GM04504 (cell line): ENCODE measurements around the gene ENSA.
A peak's percentile ranks its signal among the peaks of the same experiment; 100 is the strongest.
"Not testable (repeated sequence)": the region's sequence is repeated elsewhere in the genome, so short reads cannot be mapped to it uniquely, and the experiment has no call there.

Source experiments
- DNase-seq: peaks from one replicate; pipeline ENCODE4 v3.0.0-alpha.2; 2012; ENCODE audit warnings: low read depth

Gene ENSA, protein sequence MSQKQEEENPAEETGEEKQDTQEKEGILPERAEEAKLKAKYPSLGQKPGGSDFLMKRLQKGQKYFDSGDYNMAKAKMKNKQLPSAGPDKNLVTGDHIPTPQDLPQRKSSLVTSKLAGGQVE

DNA sequence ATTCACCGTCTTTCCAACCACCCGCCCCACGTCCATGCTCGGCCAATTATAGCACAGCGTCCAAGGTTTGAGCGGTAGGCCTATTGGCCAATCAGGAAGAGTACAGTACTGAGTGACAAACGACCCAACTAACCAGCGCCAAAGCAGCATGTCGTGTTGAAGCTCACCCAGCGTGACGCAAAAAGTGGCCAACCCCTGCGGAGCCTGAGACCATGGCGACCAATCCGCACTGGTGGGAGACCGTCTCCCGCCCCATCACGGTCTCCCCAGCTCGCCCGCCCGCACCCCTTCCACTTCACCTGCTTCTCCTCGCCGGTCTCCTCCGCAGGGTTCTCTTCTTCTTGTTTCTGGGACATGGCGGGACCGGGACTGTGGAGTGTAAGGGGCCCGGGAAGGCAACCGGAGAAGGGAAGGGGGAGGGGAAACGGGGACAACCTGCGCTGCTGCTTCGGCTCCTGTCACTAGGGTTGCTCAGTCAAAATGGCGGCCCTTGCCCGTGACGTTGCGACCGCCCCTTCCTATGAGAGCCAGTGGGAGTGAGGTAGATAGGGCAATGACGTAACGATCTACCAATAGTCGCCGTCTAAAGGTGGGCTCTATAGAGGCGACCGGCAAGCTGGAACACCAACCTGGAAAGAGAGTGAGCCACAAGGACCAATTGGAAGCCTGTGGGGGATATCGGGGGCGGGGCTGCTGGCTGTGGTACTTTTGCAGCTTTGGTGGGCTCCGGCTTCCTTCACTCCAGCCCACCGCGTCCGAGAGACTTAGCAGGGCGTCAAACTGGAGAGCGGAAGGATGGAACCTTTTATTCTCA is at the start of gene ENSA:
Gene ENSA, minus strand, starts transcription at position 498 of the 814 bp plus-strand sequence. Its CDS starts 142 bp downstream, at position 356.
- DNase-seq = peak; percentile 99

DNA sequence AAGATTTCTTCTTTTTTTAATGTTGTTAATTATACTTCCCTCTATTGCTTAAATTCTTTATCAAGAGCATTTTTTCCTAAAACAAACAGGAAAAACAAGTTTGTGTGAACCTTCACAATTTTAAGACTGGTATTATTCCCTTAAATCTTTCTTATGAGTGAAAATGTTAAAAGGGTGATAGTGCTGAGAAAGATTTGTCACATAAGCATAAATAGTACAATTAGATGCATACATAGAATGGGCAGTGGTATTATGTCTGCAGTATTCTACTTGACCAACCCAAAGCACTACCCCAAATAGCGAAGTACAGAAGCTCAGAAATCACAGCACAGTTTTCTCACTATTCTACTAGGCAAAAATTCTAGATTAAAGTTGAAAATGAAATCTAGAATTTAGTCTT is 49.6 kb upstream of the ENSA start:
- no peak for DNase-seq

GRCh38 chr1:150674881-150675280 is 45.5 kb upstream of the ENSA start:
- DNase-seq = no peak

DNA sequence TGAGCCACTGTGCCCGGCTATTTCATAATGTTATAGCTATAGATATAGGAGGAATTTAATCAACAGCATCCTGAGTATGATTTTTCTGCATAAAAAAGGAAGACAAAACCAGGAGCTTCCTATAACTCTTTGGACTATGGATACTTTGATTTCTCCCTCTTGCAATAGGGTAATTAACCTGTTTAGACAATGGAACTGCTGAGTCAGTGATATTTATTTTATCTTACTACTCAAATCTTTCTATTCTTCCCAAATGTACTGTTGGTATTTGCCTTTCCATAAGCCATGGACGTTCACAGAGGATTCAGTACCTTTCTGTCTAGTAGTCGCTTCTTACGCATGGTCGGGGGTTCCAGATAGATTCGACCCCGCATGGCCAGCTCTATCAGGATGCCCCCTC is 33.9 kb upstream of the ENSA start:
- DNase-seq = no peak

GRCh38 chr1:150662811-150663210 is 33.4 kb upstream of the ENSA start:
- no peak for DNase-seq

- DNase-seq = no peak
These were observed 31.7 kb upstream of the ENSA start for GRCh38 chr1:150661156-150661555.

DNA sequence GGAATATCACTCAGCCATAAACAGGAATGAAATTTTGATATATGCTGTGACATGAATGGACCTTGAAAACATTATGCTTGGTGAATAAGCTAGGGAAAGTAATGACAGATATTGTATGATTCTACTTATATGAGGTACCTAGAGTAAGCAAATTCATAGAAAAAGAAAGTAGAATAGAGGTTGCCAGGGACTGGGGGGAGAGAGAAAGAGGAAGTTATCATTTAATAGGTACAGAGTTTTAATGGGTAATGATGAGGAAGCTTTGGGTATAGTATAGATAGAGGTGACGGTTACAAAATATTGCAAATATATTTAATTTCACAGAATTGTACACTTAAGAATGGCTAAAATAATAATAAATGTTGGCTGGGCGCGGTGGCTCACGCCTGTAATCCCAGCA is 31.2 kb upstream of the ENSA start:
- DNase-seq = no peak

- not testable (repeated sequence) for DNase-seq
These were observed 27.7 kb upstream of the ENSA start for GRCh38 chr1:150657064-150657463.

DNA sequence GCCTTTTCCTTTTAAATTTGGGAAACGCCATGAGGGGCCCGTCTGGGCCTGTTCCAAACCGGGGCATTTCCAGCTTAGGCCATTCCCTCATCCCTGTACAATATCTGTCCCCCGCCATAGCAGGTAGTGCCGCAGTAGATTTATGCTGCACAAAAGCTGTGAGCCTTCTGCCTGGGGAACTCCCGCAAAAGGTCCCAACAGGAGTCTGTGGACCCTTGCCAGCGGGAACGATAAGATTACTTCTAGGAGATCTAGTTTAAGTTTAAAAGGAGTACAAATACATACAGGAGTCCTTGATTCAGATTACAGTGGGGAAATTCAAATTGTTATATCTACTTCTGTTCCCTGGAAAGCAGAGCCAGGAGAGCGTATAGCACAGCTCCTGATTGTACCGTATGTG is 25.2 kb upstream of the ENSA start:
- not testable (repeated sequence) for DNase-seq

- no peak for DNase-seq
These were observed 20.8 kb upstream of the ENSA start for GRCh38 chr1:150650193-150650592.

GRCh38 chr1:150649441-150650075 is 20.1 kb upstream of the ENSA start:
- no peak for DNase-seq

DNA sequence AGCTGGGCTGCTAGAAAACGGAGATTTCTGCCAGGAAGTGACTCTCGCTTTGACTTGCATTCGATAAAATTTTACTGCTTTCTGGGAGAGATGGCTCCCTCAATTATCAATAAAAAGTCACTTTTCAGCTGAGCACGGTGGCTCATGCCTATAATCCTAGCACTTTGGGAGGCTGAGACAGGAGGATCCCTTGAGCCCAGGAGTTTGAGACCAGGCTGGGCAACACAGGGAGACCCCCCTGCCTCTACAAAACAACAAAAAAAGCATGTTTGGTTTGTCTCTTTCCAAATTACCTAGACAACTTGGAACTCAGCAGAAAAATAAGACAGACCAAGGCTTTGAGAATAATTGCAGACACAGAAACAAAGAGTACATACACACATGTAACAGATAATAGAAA is 12.9 kb upstream of the ENSA start:
- DNase-seq = no peak

- not testable (repeated sequence) for DNase-seq
These were observed 11.9 kb upstream of the ENSA start for GRCh38 chr1:150641126-150641815.

- DNase-seq = not testable (repeated sequence)
These were observed 9.0 kb upstream of the ENSA start for GRCh38 chr1:150638430-150638829.

GRCh38 chr1:150634839-150635622 is 5.6 kb upstream of the ENSA start:
- not testable (repeated sequence) for DNase-seq

- DNase-seq = no peak
These were observed 672 bp downstream of the ENSA start for GRCh38 chr1:150628766-150629114.

DNA sequence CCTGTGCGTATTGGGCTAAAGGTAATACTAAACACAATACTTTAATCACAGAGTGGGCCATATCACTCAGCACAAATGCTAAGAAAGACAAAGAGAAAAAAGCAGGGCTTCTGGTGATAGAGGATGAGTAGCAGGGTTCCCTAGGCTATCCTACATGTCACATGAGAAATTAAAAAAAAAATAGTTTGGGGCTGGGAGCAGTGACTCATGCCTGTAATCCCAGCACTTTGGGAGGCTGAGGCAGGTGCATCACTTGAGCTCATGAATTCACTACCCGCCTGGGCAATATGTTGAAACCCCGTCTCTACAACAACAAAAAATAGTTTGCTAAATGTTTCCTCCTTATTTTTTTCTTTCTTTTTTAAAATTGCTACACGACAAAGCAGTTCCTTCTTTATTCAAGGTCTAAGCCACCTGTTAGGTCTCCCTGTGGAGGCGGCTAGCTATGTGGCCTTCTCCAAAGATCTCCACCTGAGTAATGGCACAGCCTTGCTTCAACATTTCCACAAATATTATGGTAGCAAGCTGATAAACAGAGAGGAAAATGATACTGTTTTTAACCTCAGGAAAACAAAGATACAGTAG is 1.5 kb downstream of the ENSA start:
- no peak for DNase-seq

GRCh38 chr1:150626150-150626549 is 3.3 kb downstream of the ENSA start:
- no peak for DNase-seq

GRCh38 chr1:150624546-150624945 is 4.9 kb downstream of the ENSA start:
- DNase-seq = not testable (repeated sequence)

DNA sequence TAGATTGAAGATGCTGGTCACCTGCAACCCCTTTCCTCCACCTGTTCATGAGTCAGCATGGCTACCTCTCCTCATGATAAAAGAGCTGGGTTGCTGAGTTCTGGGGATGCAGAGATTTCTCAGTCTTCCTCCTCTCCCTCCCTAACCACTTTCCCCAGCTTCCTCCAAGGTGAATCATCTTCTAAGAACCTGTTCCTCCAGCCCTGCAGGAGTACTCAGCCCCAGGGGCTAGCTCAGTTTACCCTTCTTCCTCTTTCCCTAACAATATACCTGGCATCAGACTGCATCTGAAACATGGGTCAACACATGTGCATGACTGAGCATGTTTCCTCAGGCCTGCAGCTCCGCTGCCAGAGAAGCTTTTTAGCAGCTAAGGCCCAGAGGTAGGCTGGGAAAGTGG is 5.3 kb downstream of the ENSA start:
- not testable (repeated sequence) for DNase-seq

GRCh38 chr1:150622303-150622975 is 7.0 kb downstream of the ENSA start:
- no peak for DNase-seq
